ENCODE data around the gene GRIN2B.

Gene GRIN2B

DNA sequence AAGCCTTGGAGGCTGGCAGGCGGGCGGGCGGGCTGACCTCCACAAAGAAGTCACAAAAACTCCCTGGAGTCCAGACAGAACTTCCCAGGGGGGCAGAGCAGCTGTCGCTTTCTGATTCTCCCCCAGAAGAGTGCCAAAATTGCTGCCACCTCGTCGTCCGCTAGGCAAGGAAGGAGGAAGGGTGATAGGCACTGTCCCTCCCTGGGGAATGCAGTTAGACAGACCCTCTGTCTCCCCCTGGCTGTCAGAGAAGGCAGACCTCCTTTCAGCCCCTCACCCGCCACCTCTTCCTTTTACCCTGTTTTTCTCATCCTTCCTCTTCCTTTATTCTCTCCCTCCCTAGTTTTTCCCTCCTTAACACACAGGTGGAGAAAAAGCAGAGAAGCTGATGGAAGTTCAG, 18.7 kb downstream of the GRIN2B start:
- FAIRE-seq: no peak
- no peak for DNase-seq (ENCODE audit: insufficient read length, low spot score)
- no peak for TF ChIP-seq SPI1 (IDR thresholded peaks at IDR 0.05; ENCODE audit: low read depth, low read length)
- no peak for TF ChIP-seq PAX5 (IDR thresholded peaks at IDR 0.05; ENCODE audit: insufficient read depth, low read length, severe bottlenecking)
- no peak for TF ChIP-seq POLR2A (IDR thresholded peaks at IDR 0.05; ENCODE audit: low read depth, low read length)
- TF ChIP-seq TAF1 (IDR thresholded peaks at IDR 0.05; ENCODE audit: low read depth, low read length): no peak
- no peak for TF ChIP-seq POU2F2 (IDR thresholded peaks at IDR 0.05; ENCODE audit: low read depth, low read length)
- TF ChIP-seq POLR2AphosphoS5 (IDR thresholded peaks at IDR 0.05; ENCODE audit: low read depth, low read length): no peak

GRCh38 chr12:13961971-13962370, 19.4 kb downstream of the GRIN2B start:
- no peak for TF ChIP-seq POU2F2 (IDR thresholded peaks at IDR 0.05; ENCODE audit: low read depth, low read length)
- no peak for TF ChIP-seq TAF1 (IDR thresholded peaks at IDR 0.05; ENCODE audit: low read depth, low read length)
- no peak for TF ChIP-seq POLR2AphosphoS5 (IDR thresholded peaks at IDR 0.05; ENCODE audit: low read depth, low read length)
- TF ChIP-seq POLR2A (IDR thresholded peaks at IDR 0.05; ENCODE audit: low read depth, low read length): no peak
- no peak for TF ChIP-seq PAX5 (IDR thresholded peaks at IDR 0.05; ENCODE audit: insufficient read depth, low read length, severe bottlenecking)
- TF ChIP-seq SPI1 (IDR thresholded peaks at IDR 0.05; ENCODE audit: low read depth, low read length): no peak
- FAIRE-seq (no peak), DNase-seq (ENCODE audit: insufficient read length, low spot score) (no peak)

DNA sequence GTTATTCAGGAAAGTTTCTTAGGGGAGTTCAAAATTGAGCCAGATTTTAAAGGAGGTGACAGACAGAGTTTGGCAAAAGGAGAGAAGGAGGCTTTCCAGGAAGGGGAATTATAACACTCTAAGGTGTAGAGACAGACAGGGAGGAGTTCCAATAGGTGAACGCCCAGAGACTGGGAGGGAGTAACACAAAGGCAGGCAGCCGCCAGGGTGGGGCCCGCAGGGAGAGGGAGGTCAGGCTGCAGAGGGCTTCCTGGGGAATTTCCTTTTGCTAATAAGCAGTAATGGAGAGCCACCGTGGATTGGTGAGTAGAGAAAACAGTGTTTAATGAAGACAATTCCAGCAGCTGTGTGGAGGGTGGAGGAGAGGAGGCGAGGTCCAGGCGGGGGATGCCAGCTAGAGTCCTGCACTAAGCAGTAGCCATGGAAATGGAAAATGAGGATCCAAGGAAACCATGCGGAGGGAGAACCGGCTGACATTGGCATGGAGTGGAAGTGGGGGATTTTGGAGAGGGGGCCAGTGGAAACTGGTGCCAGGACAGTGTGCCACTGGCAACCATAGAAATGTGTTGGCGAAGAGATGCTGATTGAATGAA, 22.2 kb downstream of the GRIN2B start:
- TF ChIP-seq SPI1 (IDR thresholded peaks at IDR 0.05; ENCODE audit: low read depth, low read length) (no peak), POU2F2 (IDR thresholded peaks at IDR 0.05; ENCODE audit: low read depth, low read length) (no peak), POLR2AphosphoS5 (IDR thresholded peaks at IDR 0.05; ENCODE audit: low read depth, low read length) (no peak), TAF1 (IDR thresholded peaks at IDR 0.05; ENCODE audit: low read depth, low read length) (no peak), POLR2A (IDR thresholded peaks at IDR 0.05; ENCODE audit: low read depth, low read length) (no peak), PAX5 (IDR thresholded peaks at IDR 0.05; ENCODE audit: insufficient read depth, low read length, severe bottlenecking) (no peak)
- FAIRE-seq (no peak), DNase-seq (ENCODE audit: insufficient read length, low spot score) (no peak)

GRCh38 chr12:13957576-13957975, 23.8 kb downstream of the GRIN2B start:
- no peak for TF ChIP-seq TAF1 (IDR thresholded peaks at IDR 0.05; ENCODE audit: low read depth, low read length)
- DNase-seq (ENCODE audit: insufficient read length, low spot score) (no peak), FAIRE-seq (no peak)

DNA sequence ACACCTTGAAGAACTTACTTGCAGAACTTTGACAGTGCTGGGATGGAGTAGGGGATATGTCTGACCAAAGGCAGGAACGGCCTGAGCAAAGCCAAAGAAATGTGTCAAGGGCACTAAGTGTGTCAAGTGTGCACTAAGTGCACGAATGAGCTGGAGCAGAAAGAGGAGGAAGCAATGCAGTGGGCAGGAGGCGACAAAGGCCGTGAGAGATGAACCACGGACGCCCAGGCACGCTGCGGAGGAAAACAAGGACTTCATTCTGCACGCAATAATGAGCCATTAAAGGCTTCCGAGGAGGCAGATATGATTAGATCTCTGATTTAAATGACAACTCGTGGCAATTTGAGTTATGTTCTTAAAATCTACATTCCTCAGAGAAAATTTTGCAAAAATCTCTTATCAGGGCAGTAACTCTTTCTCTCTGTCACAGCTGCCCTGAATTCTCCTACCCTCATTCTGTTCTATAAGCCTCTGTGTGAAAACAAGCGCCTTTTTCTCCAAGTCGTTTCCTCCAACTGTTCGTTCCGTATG, 25.3 kb downstream of the GRIN2B start:
- FAIRE-seq: no peak
- no peak for DNase-seq (ENCODE audit: insufficient read length, low spot score)
- TF ChIP-seq POU2F2 (IDR thresholded peaks at IDR 0.05; ENCODE audit: low read depth, low read length) (no peak), PAX5 (IDR thresholded peaks at IDR 0.05; ENCODE audit: insufficient read depth, low read length, severe bottlenecking) (no peak), POLR2AphosphoS5 (IDR thresholded peaks at IDR 0.05; ENCODE audit: low read depth, low read length) (no peak), POLR2A (IDR thresholded peaks at IDR 0.05; ENCODE audit: low read depth, low read length) (no peak)

DNA sequence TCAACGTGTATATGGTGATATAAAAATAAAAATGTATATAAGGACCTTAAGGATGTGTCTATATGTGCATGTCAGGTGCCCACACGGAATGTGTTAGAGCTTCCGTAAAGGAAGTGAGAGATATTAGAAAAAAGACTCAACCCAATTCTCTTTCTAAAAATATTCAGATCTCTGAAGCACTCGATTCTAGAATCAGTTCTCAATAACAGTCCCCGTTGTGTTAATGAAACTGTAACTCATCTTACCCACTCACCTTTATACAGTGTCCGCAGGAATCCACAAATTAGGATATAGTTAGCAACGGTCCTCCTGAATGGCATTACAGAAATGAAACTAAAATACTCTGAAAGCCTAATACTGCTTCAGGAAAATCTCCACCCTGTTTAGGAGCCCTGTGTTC, 29.3 kb downstream of the GRIN2B start:
- TF ChIP-seq POLR2AphosphoS5 (IDR thresholded peaks at IDR 0.05; ENCODE audit: low read depth, low read length) (no peak), TAF1 (IDR thresholded peaks at IDR 0.05; ENCODE audit: low read depth, low read length) (no peak), POU2F2 (IDR thresholded peaks at IDR 0.05; ENCODE audit: low read depth, low read length) (no peak), POLR2A (IDR thresholded peaks at IDR 0.05; ENCODE audit: low read depth, low read length) (no peak), PAX5 (IDR thresholded peaks at IDR 0.05; ENCODE audit: insufficient read depth, low read length, severe bottlenecking) (no peak), SPI1 (IDR thresholded peaks at IDR 0.05; ENCODE audit: low read depth, low read length) (no peak)
- FAIRE-seq: no peak
- DNase-seq (ENCODE audit: insufficient read length, low spot score): no peak

DNA sequence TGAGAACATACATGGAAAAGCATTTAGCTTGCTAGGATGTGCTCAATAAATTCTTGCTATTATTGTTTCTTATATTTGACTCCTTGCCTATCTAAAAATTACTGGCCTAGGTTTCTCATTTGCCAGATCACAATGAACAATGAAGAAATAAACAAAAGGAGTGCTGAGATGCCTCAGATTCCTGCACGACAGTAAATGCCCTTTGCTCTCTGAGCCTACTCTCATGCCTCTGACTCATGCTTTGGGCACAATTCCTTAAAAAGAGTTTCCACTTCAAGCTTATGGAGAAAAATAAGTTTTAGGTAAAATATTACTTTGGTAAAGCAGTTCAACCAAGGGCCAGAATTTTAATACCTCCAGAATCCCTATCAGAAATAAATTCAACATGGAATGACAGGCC, 30.9 kb downstream of the GRIN2B start:
- FAIRE-seq: no peak
- TF ChIP-seq POLR2A (IDR thresholded peaks at IDR 0.05; ENCODE audit: low read depth, low read length): no peak
- TF ChIP-seq PAX5 (IDR thresholded peaks at IDR 0.05; ENCODE audit: insufficient read depth, low read length, severe bottlenecking): no peak
- no peak for TF ChIP-seq TAF1 (IDR thresholded peaks at IDR 0.05; ENCODE audit: low read depth, low read length)
- no peak for DNase-seq (ENCODE audit: insufficient read length, low spot score)

DNA sequence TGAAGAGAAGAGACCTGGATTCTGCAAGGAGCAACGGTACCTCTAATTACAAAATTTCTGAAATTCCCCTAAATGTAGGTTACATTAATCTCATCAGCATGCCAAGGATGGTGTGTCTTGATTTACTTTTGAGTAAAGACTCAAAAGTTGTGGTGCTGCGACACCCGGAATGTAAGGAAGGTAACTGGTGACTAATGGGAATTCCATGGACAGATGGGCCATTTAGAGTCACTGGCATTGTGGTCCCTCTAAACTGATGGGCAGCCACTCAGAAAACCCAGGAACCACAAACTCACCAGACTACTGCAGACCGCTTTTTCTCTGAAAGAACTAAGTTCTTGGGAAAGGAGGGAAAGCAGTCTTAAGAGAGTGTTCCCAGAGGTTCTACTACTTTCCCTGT, 32.8 kb downstream of the GRIN2B start:
- no peak for FAIRE-seq
- TF ChIP-seq POLR2AphosphoS5 (IDR thresholded peaks at IDR 0.05; ENCODE audit: low read depth, low read length) (no peak), TAF1 (IDR thresholded peaks at IDR 0.05; ENCODE audit: low read depth, low read length) (no peak), POLR2A (IDR thresholded peaks at IDR 0.05; ENCODE audit: low read depth, low read length) (no peak), SPI1 (IDR thresholded peaks at IDR 0.05; ENCODE audit: low read depth, low read length) (no peak), POU2F2 (IDR thresholded peaks at IDR 0.05; ENCODE audit: low read depth, low read length) (no peak), PAX5 (IDR thresholded peaks at IDR 0.05; ENCODE audit: insufficient read depth, low read length, severe bottlenecking) (no peak)
- DNase-seq (ENCODE audit: insufficient read length, low spot score): no peak

- no peak for FAIRE-seq
- TF ChIP-seq POU2F2 (IDR thresholded peaks at IDR 0.05; ENCODE audit: low read depth, low read length): no peak
- no peak for TF ChIP-seq PAX5 (IDR thresholded peaks at IDR 0.05; ENCODE audit: insufficient read depth, low read length, severe bottlenecking)
- TF ChIP-seq POLR2A (IDR thresholded peaks at IDR 0.05; ENCODE audit: low read depth, low read length): no peak
- TF ChIP-seq TAF1 (IDR thresholded peaks at IDR 0.05; ENCODE audit: low read depth, low read length): no peak
- TF ChIP-seq SPI1 (IDR thresholded peaks at IDR 0.05; ENCODE audit: low read depth, low read length): no peak
- no peak for TF ChIP-seq POLR2AphosphoS5 (IDR thresholded peaks at IDR 0.05; ENCODE audit: low read depth, low read length)
- DNase-seq (ENCODE audit: insufficient read length, low spot score): no peak
These were observed 34.0 kb downstream of the GRIN2B start for GRCh38 chr12:13947276-13947946.

GRCh38 chr12:13945641-13946040, 35.8 kb downstream of the GRIN2B start:
- FAIRE-seq (no peak), DNase-seq (ENCODE audit: insufficient read length, low spot score) (no peak)
- no peak for TF ChIP-seq PAX5 (IDR thresholded peaks at IDR 0.05; ENCODE audit: insufficient read depth, low read length, severe bottlenecking)
- no peak for TF ChIP-seq TAF1 (IDR thresholded peaks at IDR 0.05; ENCODE audit: low read depth, low read length)
- TF ChIP-seq POU2F2 (IDR thresholded peaks at IDR 0.05; ENCODE audit: low read depth, low read length): no peak
- TF ChIP-seq POLR2AphosphoS5 (IDR thresholded peaks at IDR 0.05; ENCODE audit: low read depth, low read length): no peak
- no peak for TF ChIP-seq POLR2A (IDR thresholded peaks at IDR 0.05; ENCODE audit: low read depth, low read length)
- TF ChIP-seq SPI1 (IDR thresholded peaks at IDR 0.05; ENCODE audit: low read depth, low read length): no peak

Data from GM12891 (cell line).